ENCODE measurements around the gene DYNLT2.
"Not testable (repeated sequence)": the region's sequence is repeated elsewhere in the genome, so short reads cannot be mapped to it uniquely, and the experiment has no call there.

Gene DYNLT2

GRCh38 chr6:169783401-169783800, 32.0 kb upstream of the DYNLT2 start:
- no peak for DNase-seq

GRCh38 chr6:169782966-169783365, 31.6 kb upstream of the DYNLT2 start:
- DNase-seq: no peak

GRCh38 chr6:169780571-169781091, 29.3 kb upstream of the DYNLT2 start:
- peak; percentile 26 for DNase-seq

GRCh38 chr6:169779896-169780295, 28.5 kb upstream of the DYNLT2 start:
- no peak for DNase-seq

GRCh38 chr6:169779092-169779815, 27.9 kb upstream of the DYNLT2 start:
- DNase-seq: no peak

- no peak for DNase-seq
Observed at GRCh38 chr6:169778646-169779045, 27.3 kb upstream of the DYNLT2 start.

GRCh38 chr6:169777896-169778295, 26.5 kb upstream of the DYNLT2 start:
- DNase-seq: no peak

GRCh38 chr6:169776379-169776778, 25.0 kb upstream of the DYNLT2 start:
- no peak for DNase-seq

- no peak for DNase-seq
Observed at GRCh38 chr6:169775321-169775720, 23.9 kb upstream of the DYNLT2 start.

GRCh38 chr6:169774347-169774746, 23.0 kb upstream of the DYNLT2 start:
- no peak for DNase-seq

GRCh38 chr6:169766921-169767736, 15.8 kb upstream of the DYNLT2 start:
- no peak for DNase-seq

GRCh38 chr6:169766232-169766631, 14.9 kb upstream of the DYNLT2 start:
- DNase-seq: no peak

GRCh38 chr6:169765789-169766188, 14.4 kb upstream of the DYNLT2 start:
- DNase-seq: not testable (repeated sequence)

- DNase-seq: no peak
Observed at GRCh38 chr6:169763881-169764280, 12.5 kb upstream of the DYNLT2 start.

- DNase-seq: no peak
Observed at GRCh38 chr6:169763308-169763707, 11.9 kb upstream of the DYNLT2 start.

- DNase-seq: no peak
Observed at GRCh38 chr6:169755162-169755561, 3.8 kb upstream of the DYNLT2 start.

- DNase-seq: peak; percentile 42
Observed at GRCh38 chr6:169752074-169752623, 777 bp upstream of the DYNLT2 start.

GRCh38 chr6:169746556-169746955, 4.8 kb downstream of the DYNLT2 start:
- DNase-seq: no peak

GRCh38 chr6:169745405-169745804, 6.0 kb downstream of the DYNLT2 start:
- DNase-seq: no peak

GRCh38 chr6:169741344-169741743, 10.0 kb downstream of the DYNLT2 start:
- DNase-seq: no peak

- DNase-seq: no peak
Observed at GRCh38 chr6:169738976-169739529, 12.3 kb downstream of the DYNLT2 start.

GRCh38 chr6:169738204-169738975, 13.0 kb downstream of the DYNLT2 start:
- no peak for DNase-seq

- no peak for DNase-seq
Observed at GRCh38 chr6:169729961-169730360, 21.4 kb downstream of the DYNLT2 start.
